Keratinocyte (primary cell): ENCODE measurements around the gene CCDC149.

ENCODE experiments used
- EZH2 ChIP-seq: IDR thresholded peaks from one replicate; pipeline ENCODE4 v1.6.1; 2012; ENCODE audit warnings: inconsistent platforms, mild to moderate bottlenecking, low read length, moderate library complexity
- TF ChIP-seq, protein P1 (sequence below), 3 experiments: IDR thresholded peaks in 1 of 3; conservative IDR thresholded peaks in 1 of 3; optimal IDR thresholded peaks in 1 of 3; 2 replicates in 2 of 3; 3 replicates in 1 of 3; pipeline versions ENCODE3 to v1.5.1; 2011; ENCODE audit warnings: low read length in 3 of 3, mild to moderate bottlenecking in 3 of 3, moderate library complexity in 2 of 3, control low read depth in 1 of 3, inconsistent platforms in 1 of 3; ENCODE audit not compliant: insufficient read depth in 2 of 3; ENCODE audit errors: extremely low read depth in 1 of 3

DNA sequence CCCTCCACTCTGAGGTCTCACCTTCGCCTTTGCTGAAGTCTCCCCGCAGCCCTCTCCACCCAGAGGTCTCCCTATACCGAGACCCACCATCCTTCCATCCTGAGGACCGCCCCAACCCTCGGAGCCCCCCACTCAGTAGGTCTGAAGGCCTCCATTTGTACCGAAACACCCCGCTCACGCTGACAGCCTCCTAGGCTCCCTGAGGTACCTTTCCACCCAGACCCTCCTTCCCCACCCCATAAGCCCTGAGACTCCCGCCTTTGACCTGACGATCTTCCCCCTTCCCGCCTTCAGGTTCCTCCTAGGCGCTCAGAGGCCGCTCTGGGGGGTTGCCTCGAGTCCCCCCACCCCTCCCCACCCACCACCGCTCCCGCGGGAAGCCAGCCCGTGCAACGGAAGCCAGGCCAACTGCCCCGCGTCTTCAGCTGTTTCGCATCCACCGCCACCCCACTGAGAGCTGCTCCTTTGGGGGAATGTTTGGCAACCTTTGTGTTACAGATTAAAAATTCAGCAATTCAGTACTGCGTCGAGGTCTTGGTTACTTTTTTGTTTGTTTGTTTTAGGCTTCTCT, 112.4 kb downstream of the CCDC149 start:
- TF ChIP-seq, protein P1, sequence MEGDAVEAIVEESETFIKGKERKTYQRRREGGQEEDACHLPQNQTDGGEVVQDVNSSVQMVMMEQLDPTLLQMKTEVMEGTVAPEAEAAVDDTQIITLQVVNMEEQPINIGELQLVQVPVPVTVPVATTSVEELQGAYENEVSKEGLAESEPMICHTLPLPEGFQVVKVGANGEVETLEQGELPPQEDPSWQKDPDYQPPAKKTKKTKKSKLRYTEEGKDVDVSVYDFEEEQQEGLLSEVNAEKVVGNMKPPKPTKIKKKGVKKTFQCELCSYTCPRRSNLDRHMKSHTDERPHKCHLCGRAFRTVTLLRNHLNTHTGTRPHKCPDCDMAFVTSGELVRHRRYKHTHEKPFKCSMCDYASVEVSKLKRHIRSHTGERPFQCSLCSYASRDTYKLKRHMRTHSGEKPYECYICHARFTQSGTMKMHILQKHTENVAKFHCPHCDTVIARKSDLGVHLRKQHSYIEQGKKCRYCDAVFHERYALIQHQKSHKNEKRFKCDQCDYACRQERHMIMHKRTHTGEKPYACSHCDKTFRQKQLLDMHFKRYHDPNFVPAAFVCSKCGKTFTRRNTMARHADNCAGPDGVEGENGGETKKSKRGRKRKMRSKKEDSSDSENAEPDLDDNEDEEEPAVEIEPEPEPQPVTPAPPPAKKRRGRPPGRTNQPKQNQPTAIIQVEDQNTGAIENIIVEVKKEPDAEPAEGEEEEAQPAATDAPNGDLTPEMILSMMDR (optimal IDR thresholded peaks at IDR 0.05 in 1 of 3, IDR thresholded peaks at IDR 0.05 in 1 of 3, conservative IDR thresholded peaks at IDR 0.05 in 1 of 3; ENCODE audit: extremely low read depth in 1 of 3, insufficient read depth in 2 of 3, low read length in 3 of 3): no peak
- no peak for TF ChIP-seq EZH2
